HG03108 (cell line): ENCODE data around the gene C6orf120.
A peak's percentile ranks its signal among the peaks of the same experiment; 100 is the strongest.

Source experiments
- ATAC-seq: cut with Tn5 transposase; IDR thresholded peaks from one replicate; pipeline ENCODE4 v1.9.1; 2021; ENCODE audit warnings: moderate library complexity; ENCODE audit not compliant: unreplicated experiment

Gene C6orf120

DNA sequence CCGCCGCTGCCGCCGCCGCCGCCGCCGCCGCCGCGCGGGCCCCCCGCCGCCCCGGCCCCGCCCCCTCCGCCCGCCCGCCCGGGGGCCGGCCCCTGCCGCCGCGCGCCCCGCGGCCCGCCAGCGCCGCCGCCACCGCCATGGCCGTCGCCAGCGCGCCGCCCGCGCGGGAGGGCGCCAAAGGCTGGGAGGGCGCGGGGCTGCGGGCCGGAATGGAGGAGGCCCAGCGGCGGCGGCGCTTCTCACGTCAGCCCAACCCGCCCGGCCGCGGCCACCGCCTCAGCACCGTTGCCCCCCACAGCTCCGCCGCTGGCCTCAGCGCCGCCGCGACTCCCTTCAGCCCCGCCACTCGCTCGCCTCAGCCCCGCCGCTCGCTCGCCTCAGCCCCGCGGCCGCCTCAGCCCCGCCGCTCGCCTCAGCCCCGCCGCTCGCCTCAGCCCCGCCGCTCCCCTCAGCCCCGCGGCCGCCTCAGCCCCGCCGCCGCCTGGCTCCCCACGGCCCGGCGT lies 22.1 kb downstream of the C6orf120 start:
- peak; percentile 34 for ATAC-seq

DNA sequence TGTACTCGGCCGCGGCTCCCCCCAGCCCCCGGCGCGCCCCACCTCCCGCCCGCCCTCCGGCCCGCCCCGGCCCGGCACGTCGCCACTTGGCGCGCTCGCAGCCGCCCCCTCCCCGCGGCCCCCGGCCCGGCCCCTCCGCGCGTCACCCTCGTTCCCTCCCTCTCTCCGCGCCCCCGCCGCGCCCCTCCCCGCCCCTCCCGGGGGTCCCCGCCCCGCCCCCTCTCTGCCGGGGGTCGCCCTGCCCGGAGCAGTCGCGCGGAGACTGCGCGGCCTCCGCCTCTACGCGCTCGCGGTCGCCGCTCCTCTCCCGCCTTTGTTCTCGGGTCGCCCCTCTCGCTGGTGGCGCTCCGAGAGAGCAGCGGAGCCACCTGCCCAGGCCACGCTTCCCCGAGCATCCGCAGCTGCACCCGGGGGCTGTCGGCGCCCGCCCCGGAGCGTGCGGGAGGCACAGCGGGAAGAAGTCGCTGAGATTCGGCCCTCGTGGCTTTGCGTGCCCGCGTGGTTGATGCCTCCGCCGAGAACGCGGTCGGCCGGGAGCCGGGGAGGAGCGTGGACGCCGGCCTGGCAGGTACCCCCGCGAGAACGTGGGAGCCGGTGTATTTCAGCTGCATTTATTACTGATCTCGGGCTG lies 22.7 kb downstream of the C6orf120 start, which contains the start of gene PHF10:
PHF10 (minus strand) TSS at position 7 of the 631 bp plus-strand sequence. CDS start 569 bp downstream, outside the sequence.
- ATAC-seq: peak; percentile 34

DNA sequence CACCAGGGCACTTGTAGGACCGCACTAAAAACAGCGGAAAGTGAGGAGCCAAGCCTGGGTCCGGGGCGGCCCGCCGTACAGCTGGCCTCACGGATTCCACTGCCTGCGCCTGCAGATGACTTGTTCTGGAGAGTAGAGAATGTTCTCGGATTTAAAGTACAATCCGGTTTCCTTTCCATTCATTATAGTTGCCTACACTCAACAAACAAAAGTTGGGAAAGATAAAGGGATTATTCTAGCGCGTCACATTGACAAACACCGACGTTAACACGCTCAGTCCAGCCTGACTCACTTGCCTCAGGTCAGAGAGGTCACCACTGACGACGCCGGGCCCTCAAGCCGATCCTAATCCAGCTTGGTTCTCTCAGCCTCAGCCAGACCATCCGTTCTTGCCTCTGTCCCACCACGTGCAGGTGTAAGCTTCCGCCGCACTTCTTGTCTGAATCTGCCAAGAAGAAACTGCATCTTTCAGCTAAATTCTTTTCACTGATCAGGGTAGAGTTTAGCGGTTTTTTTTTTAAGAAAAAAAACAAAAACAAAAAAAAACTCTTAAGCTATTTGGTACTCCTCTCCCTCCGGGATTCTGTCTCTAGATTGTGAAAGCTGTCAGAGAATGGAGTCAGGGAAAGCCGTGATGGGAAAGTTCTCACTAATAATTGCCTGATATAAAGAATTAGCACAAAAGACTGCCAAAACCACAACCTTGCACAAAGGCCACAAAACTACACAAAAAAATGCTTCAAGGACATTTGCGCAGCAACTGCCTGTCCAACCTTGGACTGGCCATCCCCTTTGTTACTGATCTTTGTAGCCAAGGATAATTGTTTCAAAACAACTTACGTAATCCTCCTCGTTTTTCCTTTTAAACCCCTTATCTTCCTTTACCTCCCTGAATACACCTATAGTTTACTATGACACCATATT lies 23.5 kb downstream of the C6orf120 start:
- peak; percentile 12 for ATAC-seq

GRCh38 chr6:169726049-169726400 lies 24.1 kb downstream of the C6orf120 start:
- no peak for ATAC-seq

GRCh38 chr6:169726963-169727362 lies 25.0 kb downstream of the C6orf120 start:
- no peak for ATAC-seq

DNA sequence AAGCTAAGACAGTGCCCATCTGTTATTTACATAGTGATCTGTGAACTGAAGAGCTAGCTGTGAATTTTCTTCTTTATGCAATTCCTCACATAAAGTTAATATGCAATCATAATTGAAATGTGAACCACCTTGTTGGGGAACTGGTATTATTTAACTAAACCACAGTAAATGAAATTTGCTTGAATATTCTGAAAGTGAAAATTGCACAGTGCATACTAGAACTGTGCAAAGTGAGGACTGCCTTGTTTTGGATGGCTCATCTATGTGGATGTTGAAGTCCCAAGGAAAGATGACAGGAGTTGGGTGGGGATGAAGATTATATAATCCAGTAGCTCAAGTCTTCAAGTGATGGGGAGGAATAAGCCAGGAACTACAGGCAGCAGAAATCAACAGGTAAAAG lies 28.0 kb downstream of the C6orf120 start:
- no peak for ATAC-seq

DNA sequence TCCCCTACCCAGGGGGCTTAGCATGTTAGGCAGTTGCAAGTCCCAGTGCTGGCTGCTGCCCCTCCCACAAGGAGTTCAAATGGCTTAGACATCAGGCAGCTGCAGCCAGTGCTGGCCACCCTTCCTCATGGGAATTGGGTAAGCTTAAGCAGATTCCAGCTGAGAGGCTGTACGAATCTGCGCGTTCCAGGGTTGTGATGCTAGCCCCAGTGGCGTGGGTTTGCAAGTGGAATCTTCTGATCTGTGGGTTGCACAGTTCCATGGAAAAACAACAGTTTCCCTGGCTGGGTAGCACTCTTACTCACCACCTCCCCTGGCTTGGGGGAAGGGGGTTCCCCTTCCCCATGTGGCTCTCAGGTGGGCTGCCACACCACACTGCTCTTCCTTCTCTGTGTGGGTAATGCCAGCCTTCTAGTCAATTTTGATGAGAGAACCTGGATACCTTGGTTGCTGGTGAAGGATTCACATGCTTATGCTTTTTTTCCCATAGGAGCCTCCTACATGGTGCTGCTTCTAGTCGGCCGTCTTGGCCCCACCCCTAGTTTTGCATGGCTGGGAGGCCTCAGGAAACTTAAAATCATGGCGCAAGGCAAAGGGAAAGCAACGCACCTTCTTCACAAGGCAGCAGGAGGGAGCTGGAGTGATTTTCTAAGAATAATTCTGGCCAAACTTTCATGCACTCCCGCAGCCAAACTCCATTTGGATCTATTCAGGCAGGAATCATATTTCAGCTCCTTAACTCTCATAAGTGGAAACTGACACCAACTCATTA lies 36.5 kb downstream of the C6orf120 start:
- ATAC-seq: no peak

DNA sequence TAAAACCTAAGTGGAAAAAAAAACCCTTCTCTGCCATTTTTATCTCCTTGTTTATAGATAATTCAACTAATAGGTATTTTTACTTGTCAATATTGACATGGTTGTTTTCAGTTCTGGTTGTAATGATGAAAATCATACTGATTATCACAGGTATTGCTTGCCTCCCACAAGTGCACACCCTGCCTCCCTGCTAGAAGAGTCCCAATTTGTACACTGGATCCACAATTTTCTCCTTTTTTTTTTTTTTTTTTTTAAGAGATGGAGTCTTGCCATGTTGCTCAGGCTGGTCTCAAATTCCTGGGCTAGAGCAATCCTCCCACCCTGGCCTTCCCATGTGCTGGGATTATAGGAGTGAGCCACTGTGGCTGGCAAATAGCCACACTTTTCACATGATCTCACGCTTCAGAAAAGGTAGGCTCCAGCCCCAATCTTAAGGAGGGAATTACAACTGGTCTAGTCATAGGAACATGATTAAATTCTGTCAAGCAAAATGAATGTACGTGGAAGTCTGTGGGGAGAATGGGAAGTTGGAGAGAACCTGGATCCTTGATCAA lies 37.1 kb downstream of the C6orf120 start:
- ATAC-seq: no peak

- ATAC-seq: no peak
Observed at GRCh38 chr6:169741344-169741743, 39.4 kb downstream of the C6orf120 start.

DNA sequence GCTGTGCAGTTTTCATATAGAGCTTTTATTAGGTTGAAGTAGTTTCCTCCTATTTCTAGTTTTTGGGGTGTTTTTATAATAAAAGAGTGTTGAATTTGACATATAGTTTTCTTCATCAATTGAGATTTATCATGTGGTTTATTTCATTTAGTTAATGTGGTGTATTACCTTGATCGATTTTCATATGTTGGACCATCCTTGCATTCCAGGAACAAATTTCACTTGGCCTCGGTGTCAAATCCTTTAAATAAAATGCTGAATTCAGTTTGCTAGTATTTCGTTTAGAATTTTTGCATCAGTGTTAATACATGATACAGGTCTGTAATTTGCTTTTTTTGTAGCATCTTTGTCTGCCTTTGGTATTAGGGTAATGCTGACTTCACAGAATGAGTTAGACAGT lies 43.5 kb downstream of the C6orf120 start:
- no peak for ATAC-seq

- no peak for ATAC-seq
Observed at GRCh38 chr6:169746556-169746955, 44.6 kb downstream of the C6orf120 start.

- peak; percentile 93 for ATAC-seq
Observed at GRCh38 chr6:169751242-169752073, 49.5 kb downstream of the C6orf120 start, which contains the start of the genes DYNLT2 and ERMARD. DYNLT2 (minus strand) TSS chr6:169751572; CDS start chr6:169751458, 114 bp downstream. ERMARD (plus strand) TSS chr6:169751622; CDS start chr6:169751658, 36 bp downstream.

DNA sequence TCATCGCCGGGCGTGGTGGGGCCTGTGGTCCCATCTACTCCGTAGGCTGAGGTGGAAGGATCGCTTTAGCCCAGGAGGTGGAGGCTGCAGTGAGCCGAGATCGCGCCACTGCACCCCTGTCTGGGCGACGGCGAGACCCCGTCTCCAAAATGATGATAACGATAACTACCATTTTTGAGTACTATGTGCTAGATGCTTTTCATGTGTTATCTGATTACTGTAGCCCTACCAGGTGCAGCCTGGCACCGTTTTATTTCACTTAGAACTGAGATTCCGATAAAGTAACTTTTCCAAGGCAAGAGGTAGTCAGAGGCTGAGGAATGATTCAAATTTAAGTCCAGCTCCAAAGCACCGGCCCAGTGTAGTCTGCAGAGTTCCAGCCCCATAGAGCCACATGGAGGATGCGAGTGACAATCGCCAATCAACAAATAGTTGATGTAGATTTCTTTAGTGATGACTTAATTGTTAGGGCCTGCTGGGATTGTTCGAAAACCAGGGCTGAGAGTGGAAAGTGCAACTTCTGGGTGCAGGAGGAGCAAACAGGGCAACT lies 50.2 kb downstream of the C6orf120 start:
- peak; percentile 1 for ATAC-seq
